Measurements from ENCODE around the gene NHLRC4. TPM values are rescaled to one million over a fixed set of nuclear protein-coding genes. Genes with fewer than 3 reads are reported as not detected.

The NHLRC4 gene
- total and polyA plus RNA-seq, 2 of the 4 experiments (the other 2 are of a cell fraction): 0.72 to 0.84 TPM

GRCh38 chr16:535446-536405 is 31.1 kb upstream of the NHLRC4 start:
- no peak overlapping the region for H3K27ac ChIP-seq (ENCODE audit: insufficient read depth, low read length)
- no peak overlapping the region for H2BK15ac ChIP-seq (ENCODE audit: low read depth, low read length)
- peak overlapping the region; percentile 55; the same call in 1 of the 2 replicates for H4K91ac ChIP-seq (ENCODE audit: insufficient read depth, low read depth, low read length)
- DNase-seq: peak; percentile 52
- dilution Hi-C loops (cut with HindIII; ENCODE audit: low sequenced_read_pairs, unreplicated experiment) (no loop called here), intact Hi-C loops (cut with micrococcal nuclease) (no loop called here), in situ Hi-C loops (cut with MboI; ENCODE audit: low sequenced_read_pairs) (no loop called here)
- H4K5ac ChIP-seq (ENCODE audit: low read depth, low read length): peak overlapping the region; percentile 29; the same call in 1 of the 2 replicates
- H3K79me1 ChIP-seq (ENCODE audit: low read depth in 1 of 2, low read length in 2 of 2): peaks cover 13 to 69% of the 10 kb centered on the region in 2 experiments
- H3K18ac ChIP-seq (ENCODE audit: low read depth, low read length): no peak overlapping the region
- no peak overlapping the region for H3K23ac ChIP-seq (ENCODE audit: low read depth, low read length)
- H3K9me1 ChIP-seq (ENCODE audit: insufficient read depth, low read length): peaks cover 12% of the 10 kb centered on the region; the same call in 1 of the 2 replicates
- H3K4me1 ChIP-seq (ENCODE audit: control insufficient read depth, insufficient read depth, low read length): peaks cover 22% of the 10 kb centered on the region
- H3K27me3 ChIP-seq (ENCODE audit: control insufficient read depth, insufficient read depth, low read length): no peaks in the 10 kb centered on the region
- no peak overlapping the region for H3K4me3 ChIP-seq (ENCODE audit: insufficient read depth, low read depth, low read length)
- H2AFZ ChIP-seq (replicated peaks; ENCODE audit: low read length, poor library complexity): peak overlapping the region; percentile 21
- H3K4me2 ChIP-seq (ENCODE audit: low read depth, low read length): no peak overlapping the region
- no TSS peak for BruUV-seq (replicated peaks)
- H3K4ac ChIP-seq (ENCODE audit: low read depth, low read length): peak overlapping the region; percentile 70
- POLR2A ChIA-PET (ENCODE audit: unreplicated experiment): no interaction called here
- H2BK5ac ChIP-seq (ENCODE audit: low read depth, low read length, poor library complexity, severe bottlenecking): peak overlapping the region; percentile 64
- ATAC-seq (ENCODE audit: low read depth): peak; percentile 21
- peaks cover 68% of the 10 kb centered on the region for H4K20me1 ChIP-seq (ENCODE audit: insufficient read depth, low read length)
- H2BK20ac ChIP-seq (ENCODE audit: low read depth, low read length): peak overlapping the region; percentile 53; the same call in 1 of the 2 replicates
- 0 out of 4 replicates have a peak overlapping the region, but pooled peaks of 1 of the 2 experiments have one; percentile 33 for H4K8ac ChIP-seq (ENCODE audit: low read depth in 2 of 2, low read length in 2 of 2)
- H2AK5ac ChIP-seq (ENCODE audit: low read depth, low read length): peak overlapping the region; percentile 85
- TF ChIP-seq RCOR1 (IDR thresholded peaks at IDR 0.05; ENCODE audit: insufficient replicate concordance, low read length) (no peak), BHLHE40 (IDR thresholded peaks at IDR 0.05; ENCODE audit: low read depth, low read length) (peak; percentile 51; the same call in 1 of the 2 replicates), USF2 (IDR thresholded peaks at IDR 0.05; ENCODE audit: low read depth, low read length) (no peak), ELK1 (IDR thresholded peaks at IDR 0.05; ENCODE audit: borderline replicate concordance, low read depth, low read length) (no peak), NFE2L2 (IDR thresholded peaks at IDR 0.05; ENCODE audit: low read depth, low read length) (no peak), CEBPB (IDR thresholded peaks at IDR 0.05; ENCODE audit: low read depth, low read length) (no peak)
- CTCF ChIA-PET: no interaction called here
- no peaks in the 10 kb centered on the region for H3K9me3 ChIP-seq (ENCODE audit: control insufficient read depth, insufficient read depth, low read length)
- peak overlapping the region; percentile 89 for H2AK9ac ChIP-seq (replicated peaks; ENCODE audit: low read depth, low read length, poor library complexity)
- H3K14ac ChIP-seq (replicated peaks; ENCODE audit: low read depth, low read length): no peak overlapping the region; the same call in 1 of the 2 replicates
- peaks cover 11% of the 10 kb centered on the region; the same call in 1 of the 2 replicates for H3K36me3 ChIP-seq (ENCODE audit: control insufficient read depth, insufficient read depth, low read length)
- 86% methylated on average over 21 of the region's 39 CpGs; no CpG with 5 or more reads in 1 of the 2 experiments for WGBS, 2 experiments (ENCODE audit: extremely low coverage in 2 of 2, insufficient read length in 1 of 2)
- H3K56ac ChIP-seq (ENCODE audit: extremely low read depth, insufficient read depth, low read length): no peak overlapping the region
- H2BK120ac ChIP-seq (ENCODE audit: low read depth, low read length): no peak overlapping the region; the same call in 1 of the 2 replicates
- H3K9ac ChIP-seq (ENCODE audit: low read depth, low read length): no peak overlapping the region
